Upper lobe of right lung (tissue), 1 donor: ENCODE measurements around the gene PDE4B. TPM values are rescaled to one million over a fixed set of nuclear protein-coding genes. Genes with fewer than 3 reads are reported as not detected.

Source experiments
- ATAC-seq: fragments of 200-7000 bp; cut with Tn5 transposase; one replicate; pipeline ENCODE4 v1.9.1; 2020; ENCODE audit warnings: mild to moderate bottlenecking, moderate library complexity
- DNase-seq: peaks from one replicate; pipeline ENCODE4 v3.0.0-alpha.2; 2020
- H3K27ac ChIP-seq: fragments of 200-600 bp; one replicate; pipeline ENCODE4 v1.8.0; 2022
- H3K27me3 ChIP-seq: fragments of 200-600 bp; one replicate; pipeline ENCODE4 v1.8.0; 2022; ENCODE audit warnings: mild to moderate bottlenecking
- H3K36me3 ChIP-seq: fragments of 200-600 bp; one replicate; pipeline ENCODE4 v1.8.0; 2022
- H3K4me1 ChIP-seq: fragments of 200-600 bp; one replicate; pipeline ENCODE4 v1.8.0; 2022
- H3K4me3 ChIP-seq: fragments of 200-600 bp; one replicate; pipeline ENCODE4 v1.8.0; 2022; ENCODE audit warnings: mild to moderate bottlenecking
- H3K9me3 ChIP-seq: fragments of 200-600 bp; one replicate; pipeline ENCODE4 v1.8.0; 2022
- intact Hi-C: fragments of 100-400 bp; cut with DNase I; formaldehyde crosslinking; loops from one replicate; pipeline ENCODE4 v1.11.0; 2022
- total RNA-seq: library from RNA; stranded (reverse); fragmentation: NEBNext Ultra II Directional; extraction: Animal tissue kit (Norgen Biotek cat#: 25700); gene quantifications from one replicate; pipeline ENCODE4 v1.2.1, GENCODE V29; 2021
- TF ChIP-seq, protein P1 (sequence below): fragments of 200-600 bp; IDR thresholded peaks from one replicate; pipeline ENCODE4 v1.8.0; 2022; ENCODE audit warnings: antibody characterized with exemption
- donor health status: DM: no; HTN: yes; CAD: no; lungs with severe emphysema.

Gene PDE4B
- total RNA-seq, 1 donor from 2014 or later = 14.3 TPM

DNA sequence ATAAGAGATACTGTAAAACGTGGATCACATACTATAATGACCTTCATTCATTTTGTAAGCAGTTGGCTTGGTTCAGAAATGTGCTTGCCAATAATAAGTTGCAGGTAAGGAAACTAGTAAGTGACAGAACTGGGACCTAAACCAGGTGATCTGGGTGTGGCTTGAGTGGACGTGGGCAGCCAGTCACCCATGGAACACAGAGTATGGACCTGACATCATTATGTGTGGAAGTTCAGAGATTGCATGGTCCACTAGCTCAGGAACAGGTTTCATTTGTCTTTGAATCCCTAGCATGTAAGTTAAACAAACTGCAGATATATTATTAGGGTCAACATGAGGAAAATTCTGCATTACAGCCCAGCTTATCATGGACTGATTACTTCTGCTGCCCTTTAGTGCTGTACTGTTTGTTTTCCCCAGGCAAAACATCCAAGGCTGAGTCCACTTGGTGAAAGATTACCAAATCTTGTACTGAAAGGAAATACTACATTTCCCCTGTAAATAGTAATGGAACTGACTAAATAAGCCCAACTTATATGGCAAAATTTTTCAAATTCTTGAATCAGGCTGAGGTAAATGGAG, 414.0 kb downstream of the PDE4B start:
- Histone ChIP-seq H3K9me3 (no peaks in the 10 kb centered on the region), H3K27me3 (no peaks in the 10 kb centered on the region), H3K4me3 (no peak overlapping the region), H3K4me1 (no peaks in the 10 kb centered on the region), H3K27ac (no peak overlapping the region), H3K36me3 (no peaks in the 10 kb centered on the region)
- ATAC-seq (no peak), DNase-seq (no peak)
- TF ChIP-seq, protein P1, sequence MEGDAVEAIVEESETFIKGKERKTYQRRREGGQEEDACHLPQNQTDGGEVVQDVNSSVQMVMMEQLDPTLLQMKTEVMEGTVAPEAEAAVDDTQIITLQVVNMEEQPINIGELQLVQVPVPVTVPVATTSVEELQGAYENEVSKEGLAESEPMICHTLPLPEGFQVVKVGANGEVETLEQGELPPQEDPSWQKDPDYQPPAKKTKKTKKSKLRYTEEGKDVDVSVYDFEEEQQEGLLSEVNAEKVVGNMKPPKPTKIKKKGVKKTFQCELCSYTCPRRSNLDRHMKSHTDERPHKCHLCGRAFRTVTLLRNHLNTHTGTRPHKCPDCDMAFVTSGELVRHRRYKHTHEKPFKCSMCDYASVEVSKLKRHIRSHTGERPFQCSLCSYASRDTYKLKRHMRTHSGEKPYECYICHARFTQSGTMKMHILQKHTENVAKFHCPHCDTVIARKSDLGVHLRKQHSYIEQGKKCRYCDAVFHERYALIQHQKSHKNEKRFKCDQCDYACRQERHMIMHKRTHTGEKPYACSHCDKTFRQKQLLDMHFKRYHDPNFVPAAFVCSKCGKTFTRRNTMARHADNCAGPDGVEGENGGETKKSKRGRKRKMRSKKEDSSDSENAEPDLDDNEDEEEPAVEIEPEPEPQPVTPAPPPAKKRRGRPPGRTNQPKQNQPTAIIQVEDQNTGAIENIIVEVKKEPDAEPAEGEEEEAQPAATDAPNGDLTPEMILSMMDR = no peak
- intact Hi-C loops = no loop called here

DNA sequence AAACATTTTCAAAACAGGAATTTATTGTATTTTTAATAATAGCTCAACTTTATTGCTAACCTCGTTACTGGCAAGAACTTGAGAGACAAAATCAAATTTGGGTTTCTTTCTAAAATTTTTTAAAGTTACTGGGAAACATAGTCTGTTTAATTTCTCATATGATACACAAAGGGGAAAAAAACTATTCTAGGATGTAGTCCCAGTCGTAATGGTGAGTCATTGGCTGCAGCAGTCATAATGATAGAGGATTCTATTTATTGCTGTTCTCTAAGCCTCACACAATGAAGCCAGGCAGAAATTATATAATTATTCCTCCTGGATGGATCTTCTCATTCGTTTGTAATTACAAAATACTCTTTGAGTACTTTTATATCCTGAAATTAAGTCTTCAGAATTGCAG, 414.8 kb downstream of the PDE4B start:
- intact Hi-C loops = no loop called here
- H3K27me3 ChIP-seq = no peaks in the 10 kb centered on the region
- no peak overlapping the region for H3K4me3 ChIP-seq
- no peaks in the 10 kb centered on the region for H3K4me1 ChIP-seq
- H3K9me3 ChIP-seq = no peaks in the 10 kb centered on the region
- DNase-seq (no peak), ATAC-seq (no peak)
- no peak overlapping the region for H3K27ac ChIP-seq
- no peaks in the 10 kb centered on the region for H3K36me3 ChIP-seq
- TF ChIP-seq, protein P1 = no peak

DNA sequence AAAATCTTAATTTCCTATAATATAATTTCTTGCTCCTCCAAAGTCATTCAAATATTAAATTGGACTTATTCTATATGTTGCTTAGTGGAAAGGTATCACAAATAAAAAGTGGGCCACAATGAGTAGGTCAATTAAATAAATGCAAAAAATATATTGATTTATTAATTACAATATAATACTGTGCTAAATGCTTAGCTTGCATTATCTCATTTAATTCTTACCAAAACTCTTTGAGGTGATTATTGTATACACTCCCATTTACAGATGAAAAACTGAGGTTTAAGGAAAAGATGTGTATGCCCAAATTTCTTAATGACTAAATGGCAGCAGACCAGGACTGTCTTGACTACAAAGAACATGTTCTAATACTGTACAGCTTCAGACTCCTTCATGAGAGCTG, 415.9 kb downstream of the PDE4B start:
- no peaks in the 10 kb centered on the region for H3K4me1 ChIP-seq
- no peak overlapping the region for H3K27ac ChIP-seq
- no peaks in the 10 kb centered on the region for H3K27me3 ChIP-seq
- H3K9me3 ChIP-seq = no peaks in the 10 kb centered on the region
- DNase-seq (no peak), ATAC-seq (no peak)
- H3K36me3 ChIP-seq = no peaks in the 10 kb centered on the region
- H3K4me3 ChIP-seq = no peak overlapping the region
- intact Hi-C loops = no loop called here
- TF ChIP-seq, protein P1 = no peak

DNA sequence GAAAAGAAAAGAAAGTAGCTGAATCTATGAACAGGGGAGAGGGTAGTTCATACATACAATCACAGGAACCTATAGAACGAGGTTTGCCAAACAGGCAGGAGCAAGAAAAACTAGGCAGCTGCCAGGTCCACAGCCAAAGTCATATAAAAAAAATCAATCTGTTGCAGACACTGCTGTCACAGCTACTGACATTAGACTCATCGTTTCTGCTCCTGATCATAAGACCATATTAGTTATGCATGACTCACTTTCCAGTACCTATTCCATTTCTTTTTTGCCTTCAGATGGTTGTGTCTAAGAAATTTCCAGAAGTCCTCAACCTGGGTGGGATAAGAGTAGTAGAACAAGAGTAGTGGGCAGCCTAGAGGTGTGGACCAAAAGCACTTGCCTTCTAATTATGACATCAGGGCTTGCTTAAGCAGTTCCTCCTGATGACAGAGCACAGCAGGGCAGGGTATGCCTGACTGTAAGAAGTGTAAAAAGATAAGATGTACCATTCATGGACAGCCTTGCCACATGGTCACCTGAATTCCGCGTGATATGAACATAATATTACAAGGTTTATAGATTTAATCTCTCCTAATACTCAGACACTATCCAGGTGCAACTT, 418.0 kb downstream of the PDE4B start:
- no peaks in the 10 kb centered on the region for H3K9me3 ChIP-seq
- H3K4me1 ChIP-seq = no peaks in the 10 kb centered on the region
- TF ChIP-seq, protein P1 = no peak
- H3K36me3 ChIP-seq = no peaks in the 10 kb centered on the region
- intact Hi-C loops = no loop called here
- DNase-seq (no peak), ATAC-seq (no peak)
- H3K27me3 ChIP-seq = no peaks in the 10 kb centered on the region
- H3K4me3 ChIP-seq = no peak overlapping the region
- H3K27ac ChIP-seq = no peak overlapping the region

DNA sequence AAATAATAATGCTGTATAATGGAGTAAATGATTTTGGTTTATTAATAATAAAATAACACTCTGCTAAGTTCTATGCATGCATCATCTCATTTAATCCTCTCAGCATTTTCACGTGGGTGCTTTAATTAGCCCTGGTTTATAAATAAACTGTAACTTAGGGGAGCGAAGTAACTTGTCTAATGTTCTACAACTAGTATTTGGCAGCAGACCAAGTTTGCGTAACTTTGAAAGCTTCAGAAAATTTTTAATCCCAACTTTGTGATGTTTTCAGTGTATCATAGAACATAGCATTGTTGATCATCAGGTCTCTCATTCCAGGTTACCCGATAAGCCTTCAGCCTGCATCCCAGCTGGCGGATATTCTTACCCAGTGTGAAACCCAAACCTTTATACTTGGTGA, 418.8 kb downstream of the PDE4B start:
- TF ChIP-seq, protein P1 = no peak
- Histone ChIP-seq H3K27me3 (no peaks in the 10 kb centered on the region), H3K9me3 (no peaks in the 10 kb centered on the region), H3K27ac (no peak overlapping the region), H3K36me3 (no peaks in the 10 kb centered on the region), H3K4me3 (no peak overlapping the region), H3K4me1 (no peaks in the 10 kb centered on the region)
- DNase-seq (no peak), ATAC-seq (no peak)
- intact Hi-C loops = no loop called here
